Loucy (cell line): Measurements from ENCODE around the gene SOX14.

ENCODE experiments used
- CTCF ChIP-seq: fragments of 200-600 bp; sonication (generic); conservative IDR thresholded peaks from 2 replicates; pipeline ENCODE4 v1.5.1; 2014; ENCODE audit warnings: mild to moderate bottlenecking, antibody characterized with exemption, low read length
- EZH2phosphoT487 ChIP-seq: fragments of 200-600 bp; IDR thresholded peaks from 2 replicates; pipeline ENCODE4 v1.6.1; 2018; ENCODE audit warnings: antibody characterized with exemption, mild to moderate bottlenecking, moderate library complexity, borderline replicate concordance

GRCh38 chr3:137812023-137812422 is 47.9 kb downstream of the SOX14 start:
- TF ChIP-seq EZH2phosphoT487 (no peak), CTCF (no peak)
